H9 (cell line): ENCODE results near the gene SLC9A6. TPM values are rescaled to one million over a fixed set of nuclear protein-coding genes. Genes with fewer than 3 reads are reported as not detected.

ENCODE experiments used
- DNase-seq: peaks from one replicate; pipeline ENCODE4 v3.0.0-alpha.2; 2017
- H2AFZ ChIP-seq: one replicate; pipeline ENCODE4 v1.6.1; 2013; ENCODE audit warnings: mild to moderate bottlenecking, low read length, control low read depth, moderate library complexity
- H2AK5ac ChIP-seq: 2 replicates; pipeline ENCODE4 v1.6.1; 2013; ENCODE audit warnings: low read length, control low read depth, mixed read lengths; ENCODE audit not compliant: insufficient read length
- H2BK120ac ChIP-seq: one replicate; pipeline ENCODE4 v1.6.1; 2013; ENCODE audit warnings: low read depth, mild to moderate bottlenecking, low read length, control low read depth, inconsistent platforms; ENCODE audit not compliant: poor library complexity, severe bottlenecking
- H2BK12ac ChIP-seq: 2 replicates; pipeline ENCODE4 v1.6.1; 2013; ENCODE audit warnings: low read length, control low read depth, mixed read lengths, low read depth; ENCODE audit not compliant: insufficient read length
- H2BK15ac ChIP-seq: 2 replicates; pipeline ENCODE4 v1.6.1; 2013; ENCODE audit warnings: low read depth, low read length, control low read depth
- H2BK20ac ChIP-seq: one replicate; pipeline ENCODE4 v1.6.1; 2013; ENCODE audit warnings: low read depth, mild to moderate bottlenecking, low read length, control low read depth, inconsistent platforms; ENCODE audit not compliant: poor library complexity, severe bottlenecking
- H2BK5ac ChIP-seq: 2 replicates; pipeline ENCODE4 v1.6.1; 2013; ENCODE audit warnings: low read length, control low read depth, mixed read lengths; ENCODE audit not compliant: insufficient read length
- H3K14ac ChIP-seq: 2 replicates; pipeline ENCODE4 v1.6.1; 2013; ENCODE audit warnings: low read length, control low read depth; ENCODE audit not compliant: insufficient read depth
- H3K18ac ChIP-seq: 2 replicates; pipeline ENCODE4 v1.6.1; 2013; ENCODE audit warnings: low read depth, mild to moderate bottlenecking, mixed read lengths, low read length, control low read depth; ENCODE audit not compliant: insufficient read length
- H3K23ac ChIP-seq: 2 replicates; pipeline ENCODE4 v1.6.1; 2013; ENCODE audit warnings: low read length, control low read depth, mixed read lengths, low read depth; ENCODE audit not compliant: insufficient read length
- H3K23me2 ChIP-seq: 2 replicates; pipeline ENCODE4 v1.6.1; 2013; ENCODE audit warnings: low read depth, mild to moderate bottlenecking, mixed read lengths, low read length, control low read depth; ENCODE audit not compliant: insufficient read length, poor library complexity, severe bottlenecking
- H3K27ac ChIP-seq: 2 replicates; pipeline ENCODE4 v1.5.1; 2013; ENCODE audit warnings: low read length, control low read depth, mixed read lengths, low read depth; ENCODE audit not compliant: insufficient read length
- H3K27me3 ChIP-seq: 2 replicates; pipeline ENCODE4 v1.6.1; 2013; ENCODE audit warnings: low read length, control low read depth, inconsistent platforms; ENCODE audit not compliant: insufficient read depth
- H3K4ac ChIP-seq: 2 replicates; pipeline ENCODE4 v1.6.1; 2013; ENCODE audit warnings: low read depth, mild to moderate bottlenecking, control low read depth, inconsistent platforms, low read length, moderate library complexity
- H3K4me1 ChIP-seq: 2 replicates; pipeline ENCODE4 v1.6.1; 2013; ENCODE audit warnings: low read length, control low read depth, inconsistent platforms; ENCODE audit not compliant: insufficient read depth
- H3K4me2 ChIP-seq: 2 replicates; pipeline ENCODE4 v1.6.1; 2013; ENCODE audit warnings: low read length, control low read depth, mixed read lengths; ENCODE audit not compliant: insufficient read length, insufficient read depth
- H3K56ac ChIP-seq: 2 replicates; pipeline ENCODE4 v1.6.1; 2013; ENCODE audit warnings: low read depth, mild to moderate bottlenecking, mixed read lengths, low read length, control low read depth; ENCODE audit not compliant: insufficient read length
- H3K79me1 ChIP-seq: 2 replicates; pipeline ENCODE4 v1.6.1; 2013; ENCODE audit warnings: low read depth, mild to moderate bottlenecking, moderate library complexity, low read length, control low read depth, inconsistent platforms; ENCODE audit not compliant: insufficient read depth, poor library complexity, severe bottlenecking
- H3K79me2 ChIP-seq: 2 replicates; pipeline ENCODE4 v1.6.1; 2013; ENCODE audit warnings: low read length, control low read depth, inconsistent platforms; ENCODE audit not compliant: insufficient read depth
- H3K9ac ChIP-seq: 2 replicates; pipeline ENCODE4 v1.6.1; 2013; ENCODE audit warnings: low read length, control low read depth, mixed read lengths; ENCODE audit not compliant: insufficient read length; ENCODE audit errors: extremely low read depth
- H3K9me3 ChIP-seq: one replicate; pipeline ENCODE4 v1.6.1; 2013; ENCODE audit warnings: low read depth, low read length, inconsistent platforms; ENCODE audit not compliant: control insufficient read depth
- H3T11ph ChIP-seq: one replicate; pipeline ENCODE4 v1.6.1; 2013; ENCODE audit warnings: mild to moderate bottlenecking, low read length, control low read depth, inconsistent platforms
- H4K20me1 ChIP-seq: one replicate; pipeline ENCODE4 v1.6.1; 2013; ENCODE audit not compliant: control insufficient read depth, insufficient read length, insufficient read depth
- H4K5ac ChIP-seq: 2 replicates; pipeline ENCODE4 v1.6.1; 2013; ENCODE audit warnings: low read depth, mild to moderate bottlenecking, mixed read lengths, low read length, control low read depth; ENCODE audit not compliant: insufficient read length
- H4K8ac ChIP-seq: replicated peaks from 2 replicates; pipeline ENCODE4 v1.6.1; 2013; ENCODE audit warnings: low read length, control low read depth, mixed read lengths, low read depth; ENCODE audit not compliant: insufficient read length
- H4K91ac ChIP-seq: 2 replicates; pipeline ENCODE4 v1.6.1; 2013; ENCODE audit warnings: low read depth, mild to moderate bottlenecking, moderate library complexity, mixed read lengths, low read length, control low read depth; ENCODE audit not compliant: insufficient read length
- H3K27ac Mint-ChIP-seq, 3 experiments: 2 replicates in 2 of 3; 3 replicates in 1 of 3; pipeline ENCODE4 v1.8.0; 2020 to 2021; ENCODE audit warnings: mixed read lengths in 3 of 3, mild to moderate bottlenecking in 1 of 3, moderate library complexity in 1 of 3
- H3K27me3 Mint-ChIP-seq: 2 replicates; pipeline ENCODE4 v1.8.0; 2021; ENCODE audit warnings: low read depth, mild to moderate bottlenecking, moderate library complexity, mixed read lengths
- H3K36me3 Mint-ChIP-seq, 3 experiments: 2 replicates in 2 of 3; 3 replicates in 1 of 3; pipeline ENCODE4 v1.8.0; 2020 to 2021; ENCODE audit warnings: low read depth in 3 of 3, mixed read lengths in 3 of 3; ENCODE audit not compliant: insufficient read depth in 1 of 3
- H3K4me1 Mint-ChIP-seq, 2 experiments: 2 replicates each; pipeline ENCODE4 v1.8.0; 2020; ENCODE audit warnings: mixed read lengths in 2 of 2
- H3K4me3 Mint-ChIP-seq, 2 experiments: 2 replicates in 1 of 2; 3 replicates in 1 of 2; pipeline ENCODE4 v1.8.0; 2020 to 2021; ENCODE audit warnings: mild to moderate bottlenecking in 2 of 2, mixed read lengths in 2 of 2, moderate library complexity in 1 of 2
- H3K9me3 Mint-ChIP-seq, 2 experiments: 2 replicates in 1 of 2; 3 replicates in 1 of 2; pipeline ENCODE4 v1.8.0; 2020; ENCODE audit warnings: mild to moderate bottlenecking in 2 of 2, mixed read lengths in 2 of 2, moderate library complexity in 1 of 2
- WGBS: extraction: QIAGEN DNeasy Blood & Tissue Kit; methylation state at CpG from one replicate; pipeline ENCODE4 v1.1.7; 2013; ENCODE audit warnings: missing lambda C conversion rate, low lambda C conversion rate, mixed read lengths; ENCODE audit not compliant: insufficient read length; ENCODE audit errors: extremely low coverage; 5-methylcytosine and 5-hydroxymethylcytosine counted together
- total RNA-seq: library from RNA; stranded (reverse); gene quantifications from 2 replicates; pipeline ENCODE4 v1.2.1, GENCODE V29; 2021
- TF ChIP-seq, protein P1 (sequence below): fragments of 200-600 bp; sonication (generic); conservative IDR thresholded peaks from 3 replicates; pipeline ENCODE4 v1.8.0; 2021; ENCODE audit warnings: antibody characterized with exemption, mild to moderate bottlenecking

The SLC9A6 gene
- total RNA-seq, 1 experiment from 2014 or later, result 12.3 TPM

DNA sequence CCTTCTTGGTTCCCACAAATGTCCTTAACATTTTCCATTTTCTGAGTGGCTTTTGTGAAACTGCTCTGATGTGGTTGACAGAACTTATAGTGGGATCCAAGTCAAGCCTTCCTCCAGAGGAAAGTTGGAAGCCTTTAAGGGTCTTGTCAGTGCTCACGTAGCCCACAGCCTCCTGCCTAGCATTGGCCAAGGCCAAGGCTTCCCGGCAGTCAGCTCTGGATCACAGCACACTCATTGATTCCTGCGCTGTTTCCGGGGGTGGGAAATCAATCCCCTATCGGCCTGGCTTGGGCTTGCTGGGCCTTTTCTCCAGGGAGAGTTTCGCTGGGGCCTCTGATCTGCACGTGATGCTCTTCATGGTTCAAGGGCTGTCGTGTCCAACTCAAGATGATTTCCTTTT lies 76.1 kb downstream of the SLC9A6 start:
- no peak for DNase-seq

More for the DNA sequence above, 76.1 kb downstream of the SLC9A6 start:
- Histone ChIP-seq H2AK5ac (no peak overlapping the region), H3K4ac (no peak overlapping the region), H2BK5ac (no peak overlapping the region), H3K56ac (no peak overlapping the region), H3K9ac (no peak overlapping the region), H3K23me2 (no peaks in the 10 kb centered on the region), H3K23ac (no peak overlapping the region), H3K4me1 (no peaks in the 10 kb centered on the region), H3K14ac (no peak overlapping the region), H3K9me3 (peaks cover 53% of the 10 kb centered on the region), H4K20me1 (no peaks in the 10 kb centered on the region), H3K27me3 (no peaks in the 10 kb centered on the region), H4K91ac (no peak overlapping the region), H2BK120ac (no peak overlapping the region), H4K8ac (no peak overlapping the region), H3K79me1 (no peaks in the 10 kb centered on the region), H3K18ac (no peak overlapping the region), H4K5ac (no peak overlapping the region), H2AFZ (no peak overlapping the region), H3K79me2 (no peaks in the 10 kb centered on the region), H2BK15ac (no peak overlapping the region), H3K27ac (no peak overlapping the region), H3T11ph (no peak overlapping the region), H2BK12ac (no peak overlapping the region), H3K4me2 (no peak overlapping the region), H2BK20ac (no peak overlapping the region)
- TF ChIP-seq, protein P1, sequence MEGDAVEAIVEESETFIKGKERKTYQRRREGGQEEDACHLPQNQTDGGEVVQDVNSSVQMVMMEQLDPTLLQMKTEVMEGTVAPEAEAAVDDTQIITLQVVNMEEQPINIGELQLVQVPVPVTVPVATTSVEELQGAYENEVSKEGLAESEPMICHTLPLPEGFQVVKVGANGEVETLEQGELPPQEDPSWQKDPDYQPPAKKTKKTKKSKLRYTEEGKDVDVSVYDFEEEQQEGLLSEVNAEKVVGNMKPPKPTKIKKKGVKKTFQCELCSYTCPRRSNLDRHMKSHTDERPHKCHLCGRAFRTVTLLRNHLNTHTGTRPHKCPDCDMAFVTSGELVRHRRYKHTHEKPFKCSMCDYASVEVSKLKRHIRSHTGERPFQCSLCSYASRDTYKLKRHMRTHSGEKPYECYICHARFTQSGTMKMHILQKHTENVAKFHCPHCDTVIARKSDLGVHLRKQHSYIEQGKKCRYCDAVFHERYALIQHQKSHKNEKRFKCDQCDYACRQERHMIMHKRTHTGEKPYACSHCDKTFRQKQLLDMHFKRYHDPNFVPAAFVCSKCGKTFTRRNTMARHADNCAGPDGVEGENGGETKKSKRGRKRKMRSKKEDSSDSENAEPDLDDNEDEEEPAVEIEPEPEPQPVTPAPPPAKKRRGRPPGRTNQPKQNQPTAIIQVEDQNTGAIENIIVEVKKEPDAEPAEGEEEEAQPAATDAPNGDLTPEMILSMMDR, result no peak
- no CpG with 5 or more reads among the region's 8 CpGs for WGBS
- H3K4me3 Mint-ChIP-seq, result no peak overlapping the region
- no peak overlapping the region for H3K27ac Mint-ChIP-seq
- peaks cover 55 to 66% of the 10 kb centered on the region in 2 experiments for H3K9me3 Mint-ChIP-seq
- no peaks in the 10 kb centered on the region for H3K36me3 Mint-ChIP-seq
- peaks cover 0 to 2% of the 10 kb centered on the region in 2 experiments; a peak in 1 of 4 replicates for H3K4me1 Mint-ChIP-seq
- peaks cover under 1% of the 10 kb centered on the region; the same call in 1 of the 2 replicates for H3K27me3 Mint-ChIP-seq
